IPS-18a (cell line): ENCODE results near the gene PARVA.

Experiments
- H3K27ac ChIP-seq: one replicate; pipeline ENCODE4 v1.5.1; 2013; ENCODE audit warnings: low read length
- H3K27me3 ChIP-seq: one replicate; pipeline ENCODE4 v1.6.1; 2013; ENCODE audit warnings: mild to moderate bottlenecking, low read length; ENCODE audit not compliant: control insufficient read depth, insufficient read depth
- H3K36me3 ChIP-seq: one replicate; pipeline ENCODE4 v1.6.1; 2013; ENCODE audit warnings: low read depth, low read length; ENCODE audit not compliant: control insufficient read depth
- H3K4me1 ChIP-seq: one replicate; pipeline ENCODE4 v1.6.1; 2013; ENCODE audit warnings: low read depth, low read length; ENCODE audit not compliant: control insufficient read depth
- H3K4me3 ChIP-seq: one replicate; pipeline ENCODE4 v1.5.1; 2013; ENCODE audit warnings: low read length
- H3K9ac ChIP-seq: one replicate; pipeline ENCODE4 v1.6.1; 2013; ENCODE audit warnings: mild to moderate bottlenecking, low read length, moderate library complexity
- H3K9me3 ChIP-seq: one replicate; pipeline ENCODE4 v1.6.1; 2013; ENCODE audit warnings: low read depth, low read length; ENCODE audit not compliant: control insufficient read depth

Gene PARVA

DNA sequence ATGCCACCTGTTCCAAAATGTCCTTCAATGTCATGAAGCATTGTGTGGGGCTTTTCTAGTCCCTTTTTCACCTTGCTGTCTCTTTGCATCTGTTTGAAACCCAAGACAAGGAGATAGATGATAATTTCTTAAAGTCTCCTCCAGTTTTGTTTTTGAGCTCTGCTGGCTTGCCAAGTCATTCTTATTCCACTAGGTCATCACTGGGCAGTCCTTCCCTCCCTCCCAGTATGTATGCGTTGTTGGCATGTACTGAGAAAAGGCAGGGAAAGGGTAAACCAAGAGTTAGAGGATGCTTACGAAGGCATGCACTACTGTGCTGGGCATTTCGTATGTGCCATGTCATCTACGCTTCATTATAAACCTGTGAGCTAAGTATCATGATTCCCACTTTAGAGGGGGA is 78.6 kb downstream of the PARVA start:
- no peaks in the 10 kb centered on the region for H3K36me3 ChIP-seq
- no peak overlapping the region for H3K27ac ChIP-seq

DNA sequence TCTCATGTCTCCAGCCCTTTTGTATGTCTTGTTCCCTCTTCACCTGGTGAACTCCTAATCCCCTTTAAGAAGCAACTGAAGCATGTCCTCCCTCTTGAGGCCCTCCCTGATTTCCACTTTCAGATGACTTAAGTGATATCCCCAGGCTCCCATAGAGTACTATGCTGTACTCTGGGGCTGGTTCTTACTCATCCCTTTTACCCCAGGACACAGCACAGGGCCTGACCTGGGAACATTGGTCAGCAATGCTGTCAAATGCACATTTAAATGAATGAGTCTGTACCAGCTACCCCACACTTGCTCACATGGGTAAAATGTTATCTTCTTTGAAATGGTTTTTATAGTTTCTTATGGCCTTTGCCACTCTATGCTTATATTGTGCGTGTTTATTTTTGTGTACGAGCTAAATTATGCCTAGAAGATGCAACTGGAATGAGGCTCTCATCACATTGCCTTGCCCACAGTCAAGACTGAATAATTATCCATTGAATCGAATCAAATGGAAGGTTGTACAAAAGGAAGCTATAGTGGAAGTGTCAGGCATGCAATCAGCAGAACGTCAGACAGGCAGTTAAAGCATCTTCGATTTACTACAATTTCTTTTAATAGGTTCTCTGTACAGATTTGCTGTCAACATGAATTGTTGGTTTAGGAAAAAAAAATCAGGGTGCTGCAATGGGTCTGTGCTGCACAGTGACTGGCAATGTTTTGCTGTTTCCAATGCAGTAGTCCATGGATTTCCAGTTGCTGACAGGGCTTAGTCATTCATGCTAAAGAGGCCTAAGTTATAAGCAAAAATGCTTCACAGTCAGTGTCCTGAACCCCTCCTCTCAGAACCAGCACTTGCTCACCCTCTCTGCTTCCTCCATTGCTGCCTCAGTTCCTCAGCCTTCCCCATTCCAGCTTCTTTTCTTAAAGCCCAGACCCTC is 79.5 kb downstream of the PARVA start:
- H3K36me3 ChIP-seq: no peaks in the 10 kb centered on the region
- no peaks in the 10 kb centered on the region for H3K27me3 ChIP-seq
- no peaks in the 10 kb centered on the region for H3K4me1 ChIP-seq
- H3K9ac ChIP-seq: no peak overlapping the region
- no peak overlapping the region for H3K27ac ChIP-seq
- H3K9me3 ChIP-seq: no peaks in the 10 kb centered on the region
- no peak overlapping the region for H3K4me3 ChIP-seq

More for the DNA sequence above, 78.6 kb downstream of the PARVA start:
- Histone ChIP-seq H3K27me3 (no peaks in the 10 kb centered on the region), H3K9me3 (no peaks in the 10 kb centered on the region), H3K9ac (no peak overlapping the region), H3K4me1 (no peaks in the 10 kb centered on the region), H3K4me3 (no peak overlapping the region)

- H3K27ac ChIP-seq: no peak overlapping the region
- H3K36me3 ChIP-seq: no peaks in the 10 kb centered on the region
- no peaks in the 10 kb centered on the region for H3K9me3 ChIP-seq
- H3K4me3 ChIP-seq: no peak overlapping the region
- H3K27me3 ChIP-seq: no peaks in the 10 kb centered on the region
- H3K4me1 ChIP-seq: no peaks in the 10 kb centered on the region
- H3K9ac ChIP-seq: no peak overlapping the region
Observed at GRCh38 chr11:12458042-12458441, 80.7 kb downstream of the PARVA start.

DNA sequence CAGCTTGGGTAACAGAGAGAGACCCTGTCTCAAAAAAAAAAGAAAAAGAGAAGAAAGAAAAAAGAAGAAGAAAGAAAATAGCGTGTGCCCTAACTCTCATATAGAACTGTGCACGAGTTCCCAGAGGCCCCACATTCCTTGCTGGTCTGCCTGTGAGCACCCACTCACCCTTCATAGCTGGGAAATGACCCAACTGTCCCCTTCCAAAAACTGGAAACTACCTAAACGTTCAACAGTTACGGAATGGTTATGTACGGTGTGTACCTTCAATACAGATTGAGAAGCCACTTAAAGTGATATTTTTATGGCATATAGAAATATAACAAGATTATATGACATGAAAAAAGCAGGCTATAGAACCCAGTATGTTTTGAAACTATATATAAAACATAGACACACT is 82.0 kb downstream of the PARVA start:
- no peak overlapping the region for H3K9ac ChIP-seq
- H3K36me3 ChIP-seq: no peaks in the 10 kb centered on the region
- H3K27ac ChIP-seq: no peak overlapping the region
- H3K4me3 ChIP-seq: no peak overlapping the region
- no peaks in the 10 kb centered on the region for H3K4me1 ChIP-seq
- H3K9me3 ChIP-seq: no peaks in the 10 kb centered on the region
- H3K27me3 ChIP-seq: no peaks in the 10 kb centered on the region

DNA sequence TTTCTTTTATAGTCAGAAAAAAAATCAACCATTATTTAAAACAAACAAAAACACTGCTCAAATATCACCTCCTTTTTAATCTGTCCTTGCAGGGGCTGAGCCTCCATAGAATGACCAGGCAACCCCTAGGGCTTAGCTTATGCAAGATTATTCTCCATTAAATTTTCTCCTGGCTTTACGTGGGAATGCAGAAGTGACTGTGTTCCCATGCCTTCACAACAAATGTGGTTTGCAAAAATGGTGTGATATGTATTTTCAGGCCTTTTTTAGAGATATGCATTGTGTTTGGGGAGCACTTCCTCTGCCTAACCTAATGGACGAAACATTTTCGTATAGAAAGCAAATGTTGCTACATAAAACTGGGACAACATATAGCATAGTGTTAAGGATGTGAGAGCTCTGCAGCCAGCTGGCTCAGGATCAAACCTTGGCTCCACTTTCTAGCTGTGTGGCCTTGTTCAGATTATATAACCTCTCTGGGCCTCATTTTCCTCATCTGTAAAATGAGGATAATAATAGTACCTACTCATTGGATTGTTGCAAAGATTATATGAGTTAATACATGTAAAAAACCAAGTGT is 82.6 kb downstream of the PARVA start:
- H3K9me3 ChIP-seq: no peaks in the 10 kb centered on the region
- H3K4me3 ChIP-seq: no peak overlapping the region
- H3K4me1 ChIP-seq: no peaks in the 10 kb centered on the region
- no peak overlapping the region for H3K27ac ChIP-seq
- H3K36me3 ChIP-seq: no peaks in the 10 kb centered on the region
- no peak overlapping the region for H3K9ac ChIP-seq
- H3K27me3 ChIP-seq: no peaks in the 10 kb centered on the region

DNA sequence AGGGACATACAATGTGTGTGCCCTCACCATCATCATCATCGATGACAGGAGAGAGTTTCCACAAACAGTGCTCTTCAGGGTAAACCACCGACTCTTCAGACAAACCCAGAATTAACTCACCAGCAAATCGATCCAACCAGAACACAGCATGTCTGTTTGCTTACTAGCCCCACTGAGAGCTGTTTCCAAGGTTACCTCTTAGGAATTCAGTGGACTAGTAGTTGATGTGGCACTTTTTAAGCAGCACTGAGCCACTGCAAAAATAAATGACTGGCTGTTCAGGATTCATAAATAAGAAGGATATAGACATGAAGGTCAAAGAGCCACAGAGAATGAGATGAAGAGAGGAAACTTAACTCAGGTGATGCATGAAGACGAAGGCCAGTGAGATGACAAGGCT is 83.1 kb downstream of the PARVA start:
- Histone ChIP-seq H3K9ac (no peak overlapping the region), H3K27ac (no peak overlapping the region), H3K36me3 (no peaks in the 10 kb centered on the region), H3K9me3 (no peaks in the 10 kb centered on the region), H3K4me3 (no peak overlapping the region), H3K27me3 (no peaks in the 10 kb centered on the region), H3K4me1 (no peaks in the 10 kb centered on the region)

DNA sequence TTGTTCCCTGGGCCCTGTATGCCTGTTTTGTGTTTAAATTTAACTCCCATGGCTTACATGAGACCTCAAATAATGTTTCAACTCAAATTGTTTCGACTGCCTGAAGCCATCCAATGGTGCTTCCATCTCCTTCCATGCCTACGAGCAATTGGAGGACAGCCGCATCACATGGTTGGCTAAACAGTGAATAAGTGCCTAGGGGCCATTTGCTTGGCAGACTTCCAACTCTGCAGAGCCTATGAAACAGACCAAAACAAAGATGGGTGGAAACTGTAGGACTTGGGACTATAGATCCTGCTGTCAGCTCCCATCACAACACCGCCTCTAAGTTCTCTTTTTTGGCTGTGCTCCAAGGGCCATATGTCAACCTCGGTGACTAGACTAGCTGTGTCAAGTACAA is 84.1 kb downstream of the PARVA start:
- no peak overlapping the region for H3K27ac ChIP-seq

GRCh38 chr11:12464303-12464702 is 86.9 kb downstream of the PARVA start:
- Histone ChIP-seq H3K4me3 (no peak overlapping the region), H3K9ac (no peak overlapping the region), H3K27ac (no peak overlapping the region), H3K4me1 (no peaks in the 10 kb centered on the region), H3K36me3 (no peaks in the 10 kb centered on the region), H3K27me3 (no peaks in the 10 kb centered on the region), H3K9me3 (no peaks in the 10 kb centered on the region)

More for the DNA sequence above, 84.1 kb downstream of the PARVA start:
- H3K9ac ChIP-seq: no peak overlapping the region
- no peaks in the 10 kb centered on the region for H3K9me3 ChIP-seq
- no peaks in the 10 kb centered on the region for H3K36me3 ChIP-seq
- no peaks in the 10 kb centered on the region for H3K4me1 ChIP-seq
- H3K27me3 ChIP-seq: no peaks in the 10 kb centered on the region
- no peak overlapping the region for H3K4me3 ChIP-seq

- no peaks in the 10 kb centered on the region for H3K36me3 ChIP-seq
- H3K27me3 ChIP-seq: no peaks in the 10 kb centered on the region
- H3K27ac ChIP-seq: no peak overlapping the region
- H3K9me3 ChIP-seq: no peaks in the 10 kb centered on the region
- no peak overlapping the region for H3K9ac ChIP-seq
- no peaks in the 10 kb centered on the region for H3K4me1 ChIP-seq
- no peak overlapping the region for H3K4me3 ChIP-seq
Observed at GRCh38 chr11:12465332-12465731, 88.0 kb downstream of the PARVA start.

- H3K9ac ChIP-seq: no peak overlapping the region
- H3K9me3 ChIP-seq: no peaks in the 10 kb centered on the region
- no peak overlapping the region for H3K27ac ChIP-seq
- H3K4me3 ChIP-seq: no peak overlapping the region
- peaks cover 2% of the 10 kb centered on the region for H3K4me1 ChIP-seq
- no peaks in the 10 kb centered on the region for H3K27me3 ChIP-seq
- no peaks in the 10 kb centered on the region for H3K36me3 ChIP-seq
Observed at GRCh38 chr11:12467610-12468009, 90.2 kb downstream of the PARVA start.

DNA sequence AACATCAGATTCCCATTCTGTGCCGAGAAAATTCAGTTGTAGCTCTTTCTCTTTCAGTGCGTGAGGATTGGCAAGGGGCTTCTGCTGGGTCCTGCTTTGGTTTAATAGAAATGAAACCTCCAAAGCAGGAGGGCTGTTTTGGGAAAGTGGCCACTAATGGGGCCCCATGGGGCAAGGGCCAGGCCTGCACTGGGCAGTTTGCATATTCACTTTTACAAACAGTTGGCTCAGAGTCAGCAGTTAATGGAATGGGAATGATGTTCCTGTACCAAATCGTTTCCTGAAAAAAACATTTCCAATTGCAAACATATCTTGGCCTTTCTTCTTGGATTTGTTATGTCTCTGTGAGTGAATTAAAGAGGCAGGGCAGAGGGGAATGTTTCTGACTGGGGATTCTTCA is 92.1 kb downstream of the PARVA start:
- Histone ChIP-seq H3K9me3 (no peaks in the 10 kb centered on the region), H3K4me3 (no peak overlapping the region), H3K27ac (no peak overlapping the region), H3K4me1 (peaks cover 15% of the 10 kb centered on the region), H3K9ac (no peak overlapping the region), H3K27me3 (no peaks in the 10 kb centered on the region), H3K36me3 (no peaks in the 10 kb centered on the region)

GRCh38 chr11:12470236-12470635 is 92.9 kb downstream of the PARVA start:
- Histone ChIP-seq H3K9ac (no peak overlapping the region), H3K4me1 (peaks cover 15% of the 10 kb centered on the region), H3K27ac (no peak overlapping the region), H3K27me3 (no peaks in the 10 kb centered on the region), H3K36me3 (no peaks in the 10 kb centered on the region), H3K9me3 (no peaks in the 10 kb centered on the region), H3K4me3 (no peak overlapping the region)
